Glomerular visceral epithelial cell (primary cell): ENCODE measurements around the gene HSPB2.
A peak's percentile ranks its signal among the peaks of the same experiment; 100 is the strongest.
"Not testable (repeated sequence)": the region's sequence is repeated elsewhere in the genome, so short reads cannot be mapped to it uniquely, and the experiment has no call there.

Source experiments
- DNase-seq: peaks from one replicate; pipeline ENCODE4 v3.0.0-alpha.2; 2016; ENCODE audit errors: extremely low spot score

The HSPB2 gene

GRCh38 chr11:111913997-111914396 is 1.5 kb downstream of the HSPB2 start:
- peak; percentile 61 for DNase-seq

- no peak for DNase-seq
Measured at GRCh38 chr11:111916768-111917167, 4.2 kb downstream of the HSPB2 start.

DNA sequence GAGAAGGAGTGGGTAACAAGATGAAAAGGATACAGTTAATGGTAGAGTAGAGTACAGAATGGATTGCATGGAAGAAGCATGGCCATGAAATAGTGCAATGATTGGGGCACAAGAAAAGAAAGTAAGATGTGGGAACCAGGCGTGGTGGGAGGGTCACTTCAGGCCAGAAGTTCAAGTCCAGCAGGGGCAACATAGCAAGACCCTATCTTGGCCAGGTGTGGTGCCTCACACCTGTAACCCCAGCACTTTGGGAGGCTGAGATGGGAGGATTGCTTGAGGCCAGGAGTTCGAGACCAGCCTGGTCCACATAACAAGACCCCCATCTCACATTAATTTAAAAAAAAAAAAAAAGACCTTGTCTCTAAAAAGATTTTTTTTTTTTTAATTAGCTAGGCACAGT is 4.8 kb downstream of the HSPB2 start:
- DNase-seq, result no peak

- DNase-seq, result no peak
Measured at GRCh38 chr11:111917788-111918187, 5.3 kb downstream of the HSPB2 start.

DNA sequence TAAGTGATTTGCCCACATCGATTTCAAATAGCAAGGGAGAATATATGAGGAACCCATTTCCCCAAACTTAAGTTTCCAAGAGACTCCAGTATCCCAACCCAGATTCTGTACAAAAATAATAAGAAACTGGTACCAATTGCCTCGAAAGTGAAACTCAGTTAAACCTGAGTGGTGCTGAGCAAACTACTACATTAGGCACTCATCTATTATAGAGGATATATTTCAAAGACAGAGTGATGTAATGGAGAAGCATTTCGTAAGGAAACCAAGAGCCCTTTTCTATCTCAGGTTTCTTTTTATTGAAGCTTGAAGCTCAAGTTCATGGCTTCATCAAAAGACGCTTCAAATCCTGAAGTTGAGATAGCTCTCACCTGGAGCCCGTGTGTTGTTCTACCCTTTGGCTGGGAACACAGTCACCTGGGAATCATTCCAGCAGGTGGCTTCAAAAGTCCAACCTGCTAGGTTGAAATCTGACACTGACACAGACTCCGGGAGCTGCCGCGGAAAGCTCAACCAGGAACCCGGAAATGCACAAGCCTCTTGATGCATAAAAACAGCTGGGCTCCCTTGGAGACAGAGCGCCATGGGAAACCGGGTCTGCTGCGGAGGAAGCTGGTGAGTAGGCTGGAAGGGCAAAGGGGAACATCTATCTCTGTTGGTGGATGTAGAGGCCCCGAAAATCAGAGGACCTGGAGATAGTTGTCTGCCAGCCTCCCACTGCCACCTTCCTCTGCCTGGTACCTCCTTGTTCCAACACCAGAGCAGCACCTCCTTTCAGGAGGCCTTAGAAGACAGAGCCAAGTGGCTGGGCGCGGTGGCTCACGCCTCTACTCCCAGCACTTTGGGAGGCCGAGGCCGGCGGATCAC is 6.1 kb downstream of the HSPB2 start, which contains the start of gene C11orf52:
C11orf52 (plus strand) TSS at position 524 of the 867 bp plus-strand sequence; CDS start at position 584, 60 bp downstream.
- DNase-seq, result peak; percentile 65

GRCh38 chr11:111920908-111921307 is 8.4 kb downstream of the HSPB2 start:
- no peak for DNase-seq

- DNase-seq, result no peak
Measured at GRCh38 chr11:111921541-111922230, 9.2 kb downstream of the HSPB2 start.

DNA sequence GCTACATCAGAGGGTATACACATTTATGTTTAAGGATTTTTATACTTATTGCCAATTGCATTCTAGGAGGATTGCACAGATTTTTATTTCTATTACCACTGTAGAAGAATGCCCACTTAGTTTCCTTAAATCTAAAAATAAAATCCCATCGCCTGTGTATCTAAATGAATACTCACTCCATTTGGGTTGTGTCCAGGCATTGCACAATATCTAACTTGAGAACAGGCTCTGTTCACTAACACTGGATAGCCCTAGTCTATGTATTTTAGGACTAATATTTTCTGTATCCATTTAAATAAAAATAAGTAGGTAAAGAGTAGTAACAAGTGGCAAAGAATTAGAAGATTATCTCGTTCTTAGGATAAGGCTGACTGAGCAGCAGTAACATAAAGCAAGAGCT is 10.3 kb downstream of the HSPB2 start:
- no peak for DNase-seq

- no peak for DNase-seq
Measured at GRCh38 chr11:111923351-111923788, 10.8 kb downstream of the HSPB2 start.

- no peak for DNase-seq
Measured at GRCh38 chr11:111923951-111924350, 11.4 kb downstream of the HSPB2 start.

DNA sequence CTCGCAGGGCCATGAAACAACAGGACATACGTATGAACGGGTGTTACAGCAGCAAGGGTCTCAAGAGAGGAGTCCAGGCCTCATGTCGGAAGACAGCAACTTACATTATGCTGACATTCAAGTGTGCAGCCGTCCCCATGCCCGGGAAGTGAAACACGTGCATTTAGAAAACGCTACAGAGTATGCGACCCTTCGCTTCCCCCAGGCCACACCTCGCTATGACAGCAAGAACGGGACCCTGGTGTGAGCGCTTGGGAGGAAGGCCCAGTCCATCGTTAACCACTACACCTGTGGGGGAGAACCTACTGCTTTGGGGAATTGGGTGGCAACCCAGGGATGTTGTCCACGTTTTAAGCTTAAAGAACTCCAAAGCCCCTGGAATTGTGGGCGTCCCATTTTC is 13.4 kb downstream of the HSPB2 start:
- DNase-seq, result no peak

- DNase-seq, result peak; percentile 96
Measured at GRCh38 chr11:111926505-111927391, 14.2 kb downstream of the HSPB2 start.

- no peak for DNase-seq
Measured at GRCh38 chr11:111930472-111930871, 17.9 kb downstream of the HSPB2 start.

DNA sequence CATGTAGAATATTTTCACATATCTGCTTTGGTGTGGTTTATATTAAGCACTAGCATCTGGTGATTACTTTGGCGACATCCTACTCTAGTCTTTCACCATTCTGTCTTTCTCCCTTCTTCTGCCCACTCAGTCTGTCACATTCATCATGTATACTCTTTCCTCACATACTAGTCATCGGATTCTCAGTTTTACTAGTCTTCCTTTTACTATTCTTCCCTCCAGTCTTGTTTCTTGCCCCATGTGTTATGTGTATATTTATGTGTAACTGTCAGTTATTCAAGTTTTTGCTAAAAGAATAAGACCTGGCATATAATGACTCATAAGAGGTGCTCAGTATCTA is 20.0 kb downstream of the HSPB2 start:
- DNase-seq, result no peak

DNA sequence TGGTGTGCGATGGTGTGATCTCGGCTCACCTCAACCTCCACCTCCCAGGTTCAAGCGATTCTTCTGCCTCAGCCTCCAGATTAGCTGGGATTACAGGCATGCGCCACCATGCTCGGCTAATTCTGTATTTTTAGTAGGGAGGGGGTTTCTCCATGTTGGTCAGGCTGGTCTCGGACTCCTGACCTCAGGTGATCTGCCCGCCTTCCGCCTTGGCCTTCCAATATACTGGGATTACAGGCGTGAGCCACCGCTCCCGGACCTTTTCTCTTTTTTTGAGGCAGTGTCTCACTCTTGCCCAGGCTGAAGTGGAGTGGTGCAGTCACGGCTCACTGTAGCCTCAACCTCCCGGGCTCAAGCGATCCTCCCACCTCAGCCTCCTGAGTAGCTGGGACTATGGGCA is 20.6 kb downstream of the HSPB2 start:
- not testable (repeated sequence) for DNase-seq

DNA sequence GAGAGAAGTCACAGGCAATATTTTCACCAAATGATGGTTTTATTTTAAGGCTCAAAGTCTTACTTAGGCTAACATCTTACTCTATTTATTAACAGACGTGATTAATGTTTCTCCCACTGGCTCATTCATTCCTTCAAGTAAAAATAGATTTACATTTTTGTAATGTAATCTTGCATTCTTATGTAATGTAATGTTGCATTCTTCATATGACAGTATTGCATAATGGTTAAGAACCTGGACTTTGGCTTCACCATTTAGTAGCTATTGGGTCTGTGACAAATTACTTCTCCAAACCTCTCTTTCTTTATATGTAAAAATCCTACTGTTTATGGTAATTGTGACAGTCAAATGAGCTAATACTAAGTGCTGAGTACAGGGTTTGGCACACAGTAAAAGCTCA is 21.3 kb downstream of the HSPB2 start:
- no peak for DNase-seq

DNA sequence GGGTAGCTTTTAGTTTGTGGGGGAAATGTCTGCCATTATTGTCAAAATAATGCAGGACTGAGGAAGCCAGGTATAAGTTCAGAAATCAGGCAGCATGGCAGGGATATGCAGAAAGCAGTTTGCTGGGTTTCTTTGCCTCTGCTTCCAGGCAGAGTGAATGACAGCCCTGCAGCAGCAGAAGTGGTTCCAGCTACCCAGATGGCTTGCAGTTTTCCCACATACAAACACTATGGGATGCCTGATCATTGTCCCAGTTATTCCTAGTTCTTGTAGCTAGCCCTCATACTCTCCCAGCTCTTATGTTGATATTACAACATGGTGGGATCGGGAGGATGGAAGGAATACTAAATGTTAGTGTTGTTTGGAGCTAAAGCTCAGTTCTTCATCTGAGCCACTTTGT is 21.8 kb downstream of the HSPB2 start:
- DNase-seq, result no peak

- no peak for DNase-seq
Measured at GRCh38 chr11:111935317-111936039, 22.9 kb downstream of the HSPB2 start.

- no peak for DNase-seq
Measured at GRCh38 chr11:111936040-111936540, 23.6 kb downstream of the HSPB2 start.

GRCh38 chr11:111937461-111937769 is 24.9 kb downstream of the HSPB2 start:
- no peak for DNase-seq

- DNase-seq, result no peak
Measured at GRCh38 chr11:111937844-111938243, 25.3 kb downstream of the HSPB2 start.
